GM19468 (cell line): ENCODE data around the gene ACOXL.

ENCODE experiments used
- ATAC-seq: cut with Tn5 transposase; IDR thresholded peaks from one replicate; pipeline ENCODE4 v1.9.1; 2021; ENCODE audit warnings: mild to moderate bottlenecking, moderate library complexity, moderate number of reproducible peaks; ENCODE audit not compliant: unreplicated experiment; ENCODE audit errors: extremely low read depth

The ACOXL gene

DNA sequence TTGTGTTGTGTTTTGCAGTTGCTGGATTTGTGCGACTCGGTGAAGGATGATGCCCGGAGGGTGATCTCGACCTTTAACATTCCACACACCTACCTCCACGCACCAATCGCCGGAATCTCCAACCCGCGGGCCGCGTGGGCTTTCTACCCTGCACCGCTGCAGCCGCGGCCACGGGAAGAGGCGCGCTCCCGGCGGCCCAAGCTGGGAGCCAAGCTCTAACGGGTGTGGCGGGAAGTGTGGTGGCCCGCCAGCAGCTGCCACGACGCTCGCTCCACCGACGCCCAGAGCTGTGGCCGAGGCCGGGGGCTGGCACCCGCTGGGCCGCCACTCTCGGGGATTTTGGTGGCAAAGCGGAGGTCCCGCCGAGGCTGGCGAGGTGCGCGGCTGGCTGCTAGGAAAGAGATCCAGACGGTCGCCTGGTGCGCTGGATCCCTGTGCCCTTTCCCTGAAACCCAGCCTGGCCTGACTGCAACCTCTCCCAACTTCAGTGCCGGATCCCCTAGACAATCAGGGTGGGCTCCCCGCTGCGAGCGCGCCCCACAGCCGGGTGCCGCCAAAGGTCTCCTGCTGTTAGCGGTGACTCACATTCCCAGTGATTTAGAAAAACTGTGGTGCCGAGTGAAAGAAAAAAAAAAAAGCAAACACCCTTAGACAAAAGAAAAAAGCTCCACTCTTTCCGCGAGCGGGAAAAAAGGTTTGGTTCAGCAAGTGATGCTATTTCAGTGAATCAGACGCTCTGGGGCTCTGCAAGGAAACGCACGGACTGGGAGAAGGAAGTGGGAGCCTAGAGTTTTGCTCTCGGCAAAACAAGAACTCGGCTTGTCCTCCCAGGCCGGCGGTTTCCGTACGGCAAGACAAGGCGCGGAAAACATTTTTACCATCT lies 385.5 kb downstream of the ACOXL start:
- ATAC-seq, result no peak

DNA sequence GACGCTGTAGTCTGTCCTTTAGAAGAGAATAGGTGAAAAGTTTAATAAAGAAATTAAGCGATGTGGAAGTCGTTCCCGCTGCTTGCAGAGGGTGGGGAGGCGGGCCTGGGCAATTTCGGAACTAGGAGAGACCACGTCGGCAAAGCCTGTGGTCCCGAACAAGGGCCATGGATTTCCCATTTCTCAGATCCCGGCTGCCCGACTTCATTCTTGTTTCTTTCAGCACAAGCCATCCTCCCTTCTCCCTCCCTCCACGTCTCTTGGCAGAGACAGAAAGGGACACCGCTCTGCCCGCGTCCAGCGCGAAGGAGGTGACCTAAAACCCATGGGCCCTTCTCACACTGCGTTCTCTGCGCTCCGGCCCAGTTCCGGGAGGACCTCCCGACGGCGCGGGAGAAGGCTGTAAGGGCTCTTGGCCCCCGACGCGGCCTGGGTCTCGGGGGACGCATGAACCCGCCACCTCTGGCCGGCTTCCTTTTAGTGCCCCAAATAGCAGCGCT lies 386.2 kb downstream of the ACOXL start:
- no peak for ATAC-seq

DNA sequence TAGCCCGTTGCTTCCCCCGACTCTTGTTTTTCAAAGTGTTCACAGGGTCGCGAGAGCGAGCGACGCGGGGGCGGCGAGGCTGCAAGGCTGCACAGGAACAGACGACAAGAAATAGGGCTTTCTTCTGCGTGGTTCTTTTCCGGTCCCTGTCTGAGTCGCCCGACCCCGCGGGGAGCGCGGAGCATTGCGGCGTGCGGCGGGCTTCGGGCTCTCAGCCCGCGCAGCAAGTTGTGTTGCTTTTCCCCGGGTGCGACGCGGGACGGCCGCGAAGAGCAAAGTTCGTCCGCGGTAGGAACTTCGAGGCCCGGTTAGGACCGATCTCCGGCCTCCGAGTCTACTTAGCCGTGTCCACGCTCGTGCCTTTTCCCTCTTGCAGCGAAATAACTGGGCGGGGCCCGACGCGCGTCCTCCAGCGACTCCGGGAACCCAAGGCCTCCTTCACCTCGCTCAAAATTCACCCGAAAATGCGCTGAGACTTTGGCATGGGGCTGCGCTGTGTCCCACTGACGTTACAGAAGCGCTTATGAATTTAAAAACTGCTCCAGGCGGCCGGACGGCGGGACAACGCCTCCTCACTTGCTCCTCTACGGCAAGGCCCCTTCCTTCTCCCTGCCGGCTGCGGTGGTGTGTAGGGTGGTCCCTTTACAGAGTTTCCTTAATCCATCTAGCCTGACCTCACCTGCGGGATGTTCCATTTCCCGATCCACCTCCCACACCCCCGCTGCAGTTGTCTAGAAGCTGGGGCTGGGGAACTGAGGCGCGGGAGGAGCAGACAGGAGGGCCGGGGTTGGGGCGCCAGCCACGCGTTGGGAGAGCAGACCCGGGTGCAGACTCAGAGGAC lies 386.8 kb downstream of the ACOXL start:
- no peak for ATAC-seq

DNA sequence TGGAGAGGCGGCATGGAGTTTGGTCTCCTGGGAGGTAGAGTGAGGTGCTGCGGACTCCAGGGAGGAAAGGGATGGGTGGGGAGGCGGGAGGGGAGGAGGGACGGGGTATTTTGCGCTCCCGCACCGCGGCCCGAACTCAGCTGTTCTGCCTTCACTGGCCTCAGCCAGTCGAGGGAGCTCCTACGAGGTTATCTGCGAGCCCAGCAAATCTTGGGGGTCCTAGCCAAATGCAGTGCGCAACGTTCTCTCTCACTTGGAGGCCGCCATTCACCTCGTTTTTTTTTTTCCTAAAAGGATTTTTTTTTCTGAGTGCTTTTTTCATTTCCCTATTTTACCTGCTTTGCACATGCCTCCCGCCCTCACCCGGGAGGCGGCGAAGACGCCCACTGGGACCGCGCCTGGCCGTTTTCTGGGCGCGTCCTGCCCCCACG lies 387.5 kb downstream of the ACOXL start:
- ATAC-seq, result no peak

DNA sequence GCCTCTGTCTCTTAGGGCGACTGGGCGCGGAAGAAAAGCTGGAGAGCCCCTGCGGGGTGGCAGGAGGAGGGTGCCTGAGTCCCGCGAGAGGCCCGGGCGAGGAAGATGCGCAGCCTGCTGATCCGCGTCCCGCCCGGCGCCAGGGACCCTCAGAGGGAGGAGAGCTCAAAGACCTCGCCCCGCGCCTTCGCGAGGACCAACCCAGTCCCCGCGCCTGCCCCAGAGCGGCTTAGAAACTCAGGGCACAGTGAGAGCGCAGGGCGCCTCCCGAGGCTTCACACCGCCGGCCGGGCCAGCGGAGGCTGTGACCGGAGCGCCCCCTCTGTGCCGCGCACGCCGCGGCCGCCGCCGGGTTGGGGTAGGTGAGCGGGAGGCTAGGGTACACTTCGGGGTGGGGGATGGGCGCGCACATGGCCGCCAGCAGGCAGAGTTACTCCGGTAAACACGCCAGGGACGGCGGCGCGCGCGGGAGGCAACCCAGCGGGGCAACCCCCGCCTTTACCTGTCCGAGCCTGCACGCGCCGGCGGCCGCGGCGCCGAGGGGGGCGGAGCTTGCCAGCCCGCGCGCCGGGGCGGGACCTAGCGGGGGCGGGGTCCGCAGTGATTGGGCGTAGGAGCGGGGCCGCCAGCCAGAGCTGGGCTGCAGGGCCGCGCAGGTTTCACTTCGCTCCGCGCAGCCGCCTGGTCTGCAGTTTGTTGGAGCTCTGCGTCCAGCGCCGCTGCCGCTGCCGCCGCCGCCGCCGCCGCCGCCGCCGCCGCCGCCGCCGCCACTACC lies 388.1 kb downstream of the ACOXL start, which contains the start of gene BCL2L11:
Gene BCL2L11 (plus strand): TSS at position 662 of the 775 bp plus-strand sequence. CDS start 2,832 bp downstream, outside the sequence.
- ATAC-seq, result peak; percentile 66

DNA sequence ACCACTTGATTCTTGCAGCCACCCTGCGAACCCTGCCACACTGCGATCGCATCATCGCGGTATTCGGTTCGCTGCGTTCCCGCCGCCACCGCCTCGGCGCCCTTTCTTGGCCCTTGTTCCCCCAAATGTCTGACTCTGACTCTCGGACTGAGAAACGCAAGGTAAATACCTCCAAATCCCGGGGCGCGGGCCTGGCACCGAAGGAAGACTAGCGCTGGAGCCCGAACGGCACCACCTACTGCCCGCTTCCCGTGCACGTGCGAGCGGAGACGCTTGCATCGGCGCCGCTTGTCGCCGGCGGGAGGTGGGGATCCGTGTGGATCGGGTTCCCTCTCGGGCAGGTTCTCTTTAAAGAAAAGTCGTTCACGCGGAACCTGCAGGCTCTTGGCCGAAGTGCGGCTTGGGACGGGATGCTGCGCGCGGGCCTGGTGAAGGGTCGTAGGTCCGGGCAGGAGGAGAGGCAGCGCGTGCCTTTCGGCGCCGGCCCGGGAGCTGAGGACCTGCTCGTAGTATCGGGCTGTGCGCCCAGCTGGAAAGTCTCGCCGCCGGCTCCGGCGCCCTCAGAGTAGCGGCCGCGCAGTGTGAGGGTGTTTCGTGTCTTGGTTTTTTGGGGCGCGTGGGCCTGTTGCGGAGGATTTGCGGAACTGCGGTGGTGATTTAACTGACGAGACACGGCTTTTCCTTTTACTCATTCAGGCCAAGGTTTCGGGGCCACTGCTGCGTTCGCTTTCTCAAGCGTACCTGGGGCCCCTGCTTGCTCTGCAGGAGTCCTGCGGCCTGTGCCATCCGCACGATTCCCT lies 388.9 kb downstream of the ACOXL start:
- no peak for ATAC-seq

DNA sequence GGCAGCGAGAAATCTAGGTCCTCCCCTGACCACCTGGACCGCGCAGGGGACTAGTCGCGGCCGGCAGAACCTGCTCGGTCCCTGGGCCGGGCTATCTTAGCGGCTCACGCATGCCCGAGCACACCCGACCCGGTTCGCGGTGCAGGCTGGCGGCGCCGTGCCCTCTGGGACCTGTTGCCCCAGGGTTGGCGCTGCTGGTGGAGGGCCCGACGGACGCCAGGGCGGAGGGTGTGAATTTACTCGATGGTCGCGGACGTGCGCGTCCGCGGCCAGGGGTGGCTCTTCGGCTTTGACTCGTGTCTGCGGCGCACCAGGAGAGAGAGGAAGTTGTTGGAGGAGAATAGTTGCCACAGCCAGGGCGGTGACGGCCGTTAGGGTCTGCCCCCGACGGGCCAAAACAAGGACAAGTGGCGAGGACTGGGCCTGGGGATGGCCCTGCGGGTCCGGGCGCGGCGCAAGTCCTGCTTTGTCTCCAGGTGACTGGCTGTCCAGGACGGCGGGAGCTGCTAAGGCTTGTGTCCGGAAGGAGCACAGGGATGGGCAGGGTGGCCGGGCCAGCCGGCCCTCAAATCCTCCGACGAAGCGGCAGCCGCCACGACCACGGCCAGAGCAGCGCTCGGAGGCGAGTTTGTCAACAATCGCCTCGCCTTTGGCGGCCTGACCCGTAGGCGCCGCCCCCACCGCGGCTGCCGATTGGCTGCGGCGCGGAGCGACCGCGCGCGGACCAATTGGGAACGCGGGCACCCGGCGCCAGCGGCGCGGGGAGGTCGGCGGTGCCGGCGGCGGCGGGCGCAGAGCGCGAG lies 389.7 kb downstream of the ACOXL start:
- peak; percentile 23 for ATAC-seq

DNA sequence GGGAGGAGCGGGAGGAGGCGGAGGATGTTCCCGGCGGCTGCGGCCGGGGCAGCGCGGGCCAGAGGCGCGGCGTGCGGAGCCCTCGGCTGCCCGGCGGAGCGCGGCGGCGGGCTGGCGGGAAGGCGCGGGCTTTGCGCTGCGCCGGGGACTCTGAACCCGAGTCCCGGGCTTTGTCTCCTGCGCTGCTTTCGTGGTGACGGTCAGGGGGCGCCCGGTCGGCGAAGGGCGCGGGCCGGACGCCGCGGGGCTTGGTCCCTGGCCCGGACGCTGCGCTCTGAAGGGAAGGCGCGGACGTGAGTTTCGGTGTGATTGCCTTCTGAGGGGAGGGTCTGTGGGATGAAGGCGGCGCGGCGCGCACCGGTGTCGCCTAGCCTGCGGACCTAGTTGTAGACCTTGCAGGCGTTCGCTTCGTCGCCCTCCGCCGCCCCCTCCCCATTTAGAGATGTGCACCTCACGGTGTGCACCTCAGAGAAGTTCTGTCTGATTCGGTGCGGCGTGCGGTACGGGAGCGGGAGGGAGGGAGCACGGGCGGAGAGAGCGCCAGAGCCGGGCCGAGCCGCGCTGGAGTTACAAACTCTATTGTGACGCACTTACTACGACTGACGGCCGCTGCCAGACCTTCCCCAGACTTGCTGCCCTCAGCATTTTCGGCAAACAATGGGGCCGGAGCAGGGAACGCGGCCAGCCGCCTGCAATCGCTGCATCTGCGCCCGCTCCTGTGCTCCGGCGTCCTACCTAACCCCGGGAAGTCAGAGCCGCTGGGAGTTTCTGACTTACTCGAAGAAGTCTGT lies 390.5 kb downstream of the ACOXL start:
- ATAC-seq, result peak; percentile 3

DNA sequence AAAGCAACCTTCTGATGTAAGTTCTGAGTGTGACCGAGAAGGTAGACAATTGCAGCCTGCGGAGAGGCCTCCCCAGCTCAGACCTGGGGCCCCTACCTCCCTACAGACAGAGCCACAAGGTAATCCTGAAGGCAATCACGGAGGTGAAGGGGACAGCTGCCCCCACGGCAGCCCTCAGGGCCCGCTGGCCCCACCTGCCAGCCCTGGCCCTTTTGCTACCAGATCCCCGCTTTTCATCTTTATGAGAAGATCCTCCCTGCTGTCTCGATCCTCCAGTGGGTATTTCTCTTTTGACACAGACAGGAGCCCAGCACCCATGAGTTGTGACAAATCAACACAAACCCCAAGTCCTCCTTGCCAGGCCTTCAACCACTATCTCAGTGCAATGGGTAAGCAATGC lies 391.4 kb downstream of the ACOXL start:
- ATAC-seq, result no peak

DNA sequence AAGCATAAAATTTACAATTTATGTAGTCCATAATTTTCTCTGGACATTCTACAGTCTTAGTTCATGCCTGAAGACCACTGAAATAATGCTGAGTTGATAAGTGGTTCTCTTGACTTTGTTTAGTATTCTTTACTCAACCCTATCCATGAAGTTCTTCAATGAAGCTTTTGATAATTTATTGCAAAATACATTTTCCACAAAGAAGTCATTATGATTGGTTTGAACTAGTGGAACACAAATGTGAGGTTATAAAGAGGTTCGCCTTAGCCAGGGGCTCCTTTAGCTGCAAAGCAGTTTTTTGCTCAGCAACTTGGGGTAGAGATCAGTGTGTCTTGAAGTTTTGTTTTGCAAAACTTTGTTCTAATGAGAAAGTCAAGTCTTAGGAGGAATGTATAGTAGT lies 394.2 kb downstream of the ACOXL start:
- ATAC-seq, result no peak

DNA sequence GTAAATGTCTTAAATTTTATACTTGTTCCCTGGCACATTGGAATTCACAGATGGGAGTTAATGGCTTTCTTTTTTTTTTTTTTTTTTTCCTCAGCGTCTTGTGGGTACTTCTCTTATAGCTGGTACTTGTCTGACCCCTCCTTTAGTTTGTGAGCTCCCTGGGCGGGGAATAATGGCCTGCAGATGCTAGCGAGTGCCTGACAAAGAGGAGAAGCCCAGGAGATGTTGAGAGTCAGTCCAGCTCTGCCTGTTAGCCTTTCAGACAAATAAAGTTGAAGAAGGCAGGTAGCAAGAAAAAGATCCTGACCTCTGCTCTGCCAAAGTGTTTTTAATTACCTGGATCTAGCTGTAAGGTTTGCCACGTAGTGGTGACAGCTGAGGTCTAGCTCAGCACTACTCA lies 395.0 kb downstream of the ACOXL start:
- ATAC-seq, result no peak

DNA sequence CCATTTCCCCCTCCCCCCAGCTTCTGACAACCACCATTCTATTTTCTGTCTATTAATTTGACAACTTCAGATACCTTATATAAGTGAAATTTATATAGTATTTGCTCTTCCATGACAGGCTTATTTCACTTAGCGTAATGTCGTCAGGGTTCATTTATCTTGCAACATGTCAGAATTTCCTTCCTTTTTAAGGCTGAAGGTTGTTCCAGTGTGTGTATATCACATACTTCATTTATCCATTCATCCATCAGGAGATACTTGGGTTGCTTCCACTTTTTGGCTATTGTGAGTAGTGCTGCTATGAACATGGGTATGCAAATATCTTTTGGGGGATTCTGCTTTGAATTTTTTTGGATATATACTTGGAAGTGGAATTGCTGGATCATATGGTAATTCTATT lies 395.7 kb downstream of the ACOXL start:
- ATAC-seq, result no peak

DNA sequence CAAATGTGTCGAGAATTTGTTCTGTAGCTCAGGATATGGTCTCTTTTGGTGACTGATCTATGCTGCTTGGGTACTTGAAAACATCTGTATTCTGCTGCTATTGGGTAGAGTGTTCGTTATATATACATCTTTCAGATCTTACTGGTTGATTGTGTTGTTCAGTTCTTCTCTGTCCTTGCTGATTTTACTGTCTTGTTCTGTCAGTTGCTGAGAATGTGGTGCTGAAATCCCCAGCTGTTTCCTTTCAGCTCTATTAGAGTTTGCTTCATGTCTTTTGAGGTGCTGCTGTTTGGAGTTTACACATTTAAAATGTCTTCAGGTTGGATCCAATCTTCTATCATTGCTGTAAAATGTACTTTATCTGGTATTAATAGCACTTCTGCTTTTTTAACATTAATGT lies 401.2 kb downstream of the ACOXL start:
- ATAC-seq, result no peak

DNA sequence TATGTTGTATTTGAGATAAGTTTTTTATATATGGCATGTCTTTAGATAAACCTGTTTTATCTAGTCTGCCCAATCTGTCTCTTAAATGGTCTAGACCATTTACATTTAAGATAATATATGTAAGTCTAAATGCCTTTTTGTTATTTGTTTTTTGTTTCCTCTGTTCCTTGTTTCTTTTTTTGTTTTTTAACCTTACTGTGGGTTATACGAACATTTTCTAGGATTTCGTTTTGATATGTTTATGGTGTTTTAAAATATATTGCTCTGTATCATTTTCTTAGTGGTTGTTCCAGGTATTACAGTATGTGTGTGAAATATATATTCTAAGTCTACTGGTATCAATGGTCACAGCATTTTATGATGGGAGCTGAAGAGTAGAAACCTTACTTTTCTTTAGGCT lies 401.7 kb downstream of the ACOXL start:
- no peak for ATAC-seq

DNA sequence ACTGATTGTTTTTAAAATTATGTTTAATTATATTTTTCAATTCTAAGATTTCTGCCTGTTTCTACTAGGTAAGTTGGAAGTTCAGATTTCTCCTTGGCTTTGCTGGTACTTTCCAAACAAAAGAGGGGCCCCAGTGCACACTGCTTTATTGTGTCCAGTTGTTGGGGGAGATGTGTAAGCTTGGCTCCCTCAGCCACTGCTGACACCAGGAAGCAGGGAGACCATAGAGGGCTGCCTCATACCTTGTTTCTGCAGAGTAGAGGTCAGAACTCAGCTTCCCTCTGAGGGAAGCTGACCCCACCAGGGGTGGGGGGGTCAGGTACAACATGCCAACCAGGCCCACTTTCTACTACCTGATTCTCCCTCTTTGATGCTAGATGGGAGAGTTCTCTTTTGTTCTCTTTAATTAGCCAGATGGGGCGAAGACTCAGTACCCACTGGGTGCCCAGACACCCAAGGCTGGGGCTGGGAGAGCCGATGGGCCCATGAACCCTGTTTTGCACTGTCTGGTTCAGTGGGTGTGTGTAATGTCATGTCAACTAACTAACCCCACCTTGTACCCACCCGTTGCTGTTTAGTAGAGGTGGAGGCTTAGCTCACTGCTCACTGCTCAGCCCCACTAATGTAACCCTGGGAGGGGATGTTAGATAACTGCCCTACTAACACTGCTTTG lies 403.0 kb downstream of the ACOXL start:
- ATAC-seq, result no peak

DNA sequence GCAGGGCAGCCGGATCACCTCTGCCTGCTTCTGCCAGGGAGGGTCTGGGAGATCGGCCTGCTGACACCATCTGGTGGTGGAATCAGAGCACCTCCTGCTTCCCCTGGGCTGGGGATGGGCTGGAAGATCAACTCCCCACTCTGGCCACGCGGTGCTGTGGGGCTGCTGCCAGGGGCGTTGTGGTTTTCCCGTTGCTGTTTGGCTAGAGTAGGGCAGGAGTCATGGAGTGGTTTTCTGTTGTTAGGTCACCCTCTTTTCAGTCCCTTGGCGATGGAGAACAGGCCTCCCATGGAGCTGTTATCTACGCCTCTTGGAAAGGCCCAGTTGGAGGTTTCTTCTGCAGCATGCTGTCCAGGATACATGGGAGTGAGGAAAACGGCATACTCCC lies 403.5 kb downstream of the ACOXL start:
- no peak for ATAC-seq

DNA sequence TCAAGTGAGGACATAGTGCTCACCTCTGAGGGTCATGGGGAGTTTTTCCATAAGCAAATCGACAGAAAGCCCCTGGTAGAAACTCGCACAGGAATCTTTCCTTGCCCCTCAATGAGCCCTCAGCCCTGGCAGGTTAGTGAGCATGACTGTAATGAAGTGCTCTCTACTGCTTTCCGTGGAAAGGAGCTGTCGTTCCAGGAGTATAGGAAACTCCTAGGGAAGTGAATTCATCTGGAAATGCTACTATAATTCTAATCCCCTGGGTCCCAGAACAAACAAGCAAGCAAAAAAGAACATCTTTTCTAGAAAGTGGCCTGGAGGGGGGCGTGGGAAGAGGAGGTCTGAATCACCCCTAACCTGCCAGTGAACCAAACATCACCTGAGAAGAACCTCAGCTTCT lies 406.5 kb downstream of the ACOXL start:
- no peak for ATAC-seq
